Medulla oblongata (tissue), 1 donor: Measurements from ENCODE around the gene SLC27A6.
"Not testable (repeated sequence)": the region's sequence is repeated elsewhere in the genome, so short reads cannot be mapped to it uniquely, and the experiment has no call there.

Experiments used
- DNase-seq: peaks from one replicate; pipeline ENCODE4 v3.0.0-alpha.2; 2015; ENCODE audit errors: extremely low spot score

The SLC27A6 gene, protein sequence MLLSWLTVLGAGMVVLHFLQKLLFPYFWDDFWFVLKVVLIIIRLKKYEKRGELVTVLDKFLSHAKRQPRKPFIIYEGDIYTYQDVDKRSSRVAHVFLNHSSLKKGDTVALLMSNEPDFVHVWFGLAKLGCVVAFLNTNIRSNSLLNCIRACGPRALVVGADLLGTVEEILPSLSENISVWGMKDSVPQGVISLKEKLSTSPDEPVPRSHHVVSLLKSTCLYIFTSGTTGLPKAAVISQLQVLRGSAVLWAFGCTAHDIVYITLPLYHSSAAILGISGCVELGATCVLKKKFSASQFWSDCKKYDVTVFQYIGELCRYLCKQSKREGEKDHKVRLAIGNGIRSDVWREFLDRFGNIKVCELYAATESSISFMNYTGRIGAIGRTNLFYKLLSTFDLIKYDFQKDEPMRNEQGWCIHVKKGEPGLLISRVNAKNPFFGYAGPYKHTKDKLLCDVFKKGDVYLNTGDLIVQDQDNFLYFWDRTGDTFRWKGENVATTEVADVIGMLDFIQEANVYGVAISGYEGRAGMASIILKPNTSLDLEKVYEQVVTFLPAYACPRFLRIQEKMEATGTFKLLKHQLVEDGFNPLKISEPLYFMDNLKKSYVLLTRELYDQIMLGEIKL

GRCh38 chr5:128965011-128965637 lies at the start of gene SLC27A6:
Gene SLC27A6, plus strand, starts transcription at chr5:128965488. Its CDS starts 650 bp downstream, at chr5:128966138.
- no peak for DNase-seq

GRCh38 chr5:128919542-128919941 lies 45.7 kb upstream of the SLC27A6 start:
- DNase-seq = no peak

DNA sequence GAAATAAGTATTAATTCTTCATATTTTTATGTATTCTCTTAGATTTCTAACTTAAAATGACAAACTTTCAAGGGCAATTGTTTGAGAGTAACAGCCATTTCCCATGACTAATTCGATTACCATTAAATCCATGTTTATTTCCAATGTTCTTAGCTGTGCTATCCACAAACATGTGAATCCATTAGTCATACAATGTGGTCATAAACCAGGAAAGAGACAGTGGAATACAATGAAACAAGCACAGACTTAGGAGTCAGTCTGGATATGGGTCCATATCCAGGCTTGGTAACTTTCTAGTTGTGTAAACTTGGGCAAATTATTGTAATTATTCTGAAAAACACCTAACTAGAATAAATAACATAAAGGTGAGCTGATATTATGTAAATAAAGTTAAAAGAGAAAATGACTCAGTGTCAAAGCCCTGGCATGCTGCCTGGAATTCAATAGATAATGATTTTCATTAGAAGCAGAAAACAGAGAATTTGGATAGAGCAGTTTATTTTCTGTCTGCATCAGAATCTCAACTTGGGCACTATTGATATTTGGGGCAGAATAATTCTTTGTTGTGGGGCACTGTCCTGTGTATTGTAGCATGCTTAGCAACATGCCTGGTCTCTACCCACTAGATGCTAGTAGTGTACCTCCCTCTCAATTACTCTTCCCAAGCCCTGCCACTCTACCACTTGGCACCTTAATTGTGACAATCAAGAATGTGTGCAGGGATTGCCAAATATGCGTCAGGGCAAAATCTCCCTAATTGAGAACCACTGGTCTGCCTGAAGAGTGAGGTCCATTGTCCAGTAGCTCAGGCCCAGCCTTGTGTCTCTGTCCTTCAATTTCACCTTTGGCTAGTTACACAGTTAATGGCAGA lies 44.7 kb upstream of the SLC27A6 start:
- no peak for DNase-seq

- no peak for DNase-seq
Observed at GRCh38 chr5:128924299-128924698, 41.0 kb upstream of the SLC27A6 start.

DNA sequence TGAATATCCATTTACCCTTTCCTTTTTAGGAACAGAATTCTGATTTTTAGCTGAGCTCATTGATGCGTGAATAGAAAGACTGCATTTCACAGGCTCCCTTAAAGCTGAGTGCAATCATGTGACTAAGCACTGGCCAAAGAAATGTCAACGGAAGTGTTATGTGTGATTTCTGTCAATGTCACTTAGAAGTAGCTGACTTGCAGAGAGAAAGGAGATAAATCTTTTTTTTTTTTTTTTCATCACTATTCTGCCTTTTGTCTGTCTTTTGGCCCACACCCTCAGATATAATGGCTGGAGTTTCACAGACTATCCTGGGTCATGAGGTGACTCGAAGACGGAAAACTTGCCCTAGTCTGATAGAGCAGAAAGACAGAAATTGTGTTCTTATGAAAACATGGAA lies 39.3 kb upstream of the SLC27A6 start:
- no peak for DNase-seq

DNA sequence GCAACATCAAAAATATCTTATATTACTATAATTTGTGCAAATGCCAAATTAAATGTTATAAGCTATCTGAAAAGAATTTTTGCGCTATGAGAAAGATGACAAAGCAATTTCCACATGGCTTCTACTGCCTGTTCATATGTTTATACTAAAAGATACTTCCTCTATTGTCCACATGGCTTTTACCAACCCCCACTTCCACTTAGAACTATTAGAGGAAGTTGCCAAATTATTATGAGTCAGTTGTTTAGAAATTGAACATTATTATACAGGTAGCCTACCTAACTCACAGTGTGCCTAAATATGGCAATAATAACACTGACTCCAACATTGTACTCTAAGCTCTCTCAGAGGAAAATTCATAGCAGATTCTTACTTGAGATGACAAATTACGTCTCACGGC lies 37.6 kb upstream of the SLC27A6 start:
- no peak for DNase-seq

- not testable (repeated sequence) for DNase-seq
Observed at GRCh38 chr5:128932232-128932631, 33.1 kb upstream of the SLC27A6 start.

DNA sequence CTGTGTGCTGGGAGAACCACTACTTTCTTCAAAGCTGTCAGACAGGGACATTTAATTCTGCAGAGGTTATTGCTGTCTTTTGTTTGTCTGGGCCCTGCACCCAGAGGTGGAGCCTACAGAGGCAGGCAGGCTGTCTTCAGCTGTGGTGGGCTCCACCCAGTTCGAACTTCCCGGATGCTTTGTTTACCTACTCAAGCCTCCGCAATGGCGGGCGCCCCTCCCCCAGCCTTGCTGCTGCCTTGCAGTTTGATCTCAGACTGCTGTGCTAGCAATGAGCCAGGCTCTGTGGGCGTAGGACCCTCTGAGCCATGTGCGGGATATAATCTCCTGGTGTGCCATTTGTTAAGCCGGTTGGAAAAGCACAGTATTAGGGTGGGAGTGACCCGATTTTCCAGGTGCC lies 22.2 kb upstream of the SLC27A6 start:
- not testable (repeated sequence) for DNase-seq

DNA sequence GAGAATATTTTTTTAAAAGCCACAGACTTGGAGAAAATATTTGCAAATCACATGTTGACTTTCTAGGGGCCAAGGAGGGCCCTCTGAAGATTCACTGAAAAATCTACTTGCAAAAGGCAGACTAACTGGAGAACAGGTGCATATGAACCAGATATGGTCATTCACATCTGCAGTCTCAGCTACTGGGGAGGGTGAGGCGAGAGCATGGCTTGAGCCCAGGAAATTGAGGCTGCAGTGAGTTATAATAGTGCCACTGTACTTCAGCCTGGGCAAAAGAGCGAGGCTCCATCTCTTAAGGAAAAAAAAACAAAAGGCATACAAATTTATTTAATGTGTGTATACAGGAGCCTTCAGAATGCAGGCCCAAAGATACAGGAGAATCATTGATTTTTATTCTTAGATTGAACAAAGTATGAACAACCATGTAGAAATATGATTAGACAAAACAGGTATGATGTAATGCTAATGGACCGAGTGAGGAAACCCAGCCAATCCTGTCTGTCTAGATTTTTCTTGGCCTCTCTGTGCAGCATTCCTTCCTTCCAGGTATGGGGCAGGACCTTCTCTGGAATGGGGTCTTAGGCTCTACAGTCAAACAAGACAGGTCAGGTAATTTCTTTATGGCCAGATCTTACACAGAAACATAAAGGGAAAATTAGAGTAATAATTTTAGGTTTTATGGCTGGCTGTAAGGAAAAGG lies 15.3 kb upstream of the SLC27A6 start:
- no peak for DNase-seq

GRCh38 chr5:128951301-128951700 lies 14.0 kb upstream of the SLC27A6 start:
- not testable (repeated sequence) for DNase-seq

DNA sequence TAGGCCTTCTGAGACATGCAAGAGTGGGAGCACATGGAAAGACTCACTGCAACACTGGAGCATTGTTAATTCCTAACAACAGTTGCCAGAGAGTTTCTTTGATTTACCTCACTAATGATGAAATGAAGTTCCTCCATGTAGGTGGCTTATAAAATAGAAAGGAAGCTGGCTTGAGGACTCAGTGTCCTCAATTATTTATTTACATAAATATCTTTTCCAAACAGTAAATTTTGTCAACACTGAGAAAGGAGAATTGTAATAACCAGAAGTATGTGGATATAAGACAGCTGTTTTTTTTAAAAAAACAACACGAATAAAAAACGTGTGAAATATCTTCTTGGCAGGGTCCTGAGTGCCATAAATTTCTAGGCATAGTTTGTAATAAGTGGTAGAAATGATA lies 9.1 kb upstream of the SLC27A6 start:
- DNase-seq = no peak

- no peak for DNase-seq
Observed at GRCh38 chr5:128962211-128962610, 3.1 kb upstream of the SLC27A6 start.

DNA sequence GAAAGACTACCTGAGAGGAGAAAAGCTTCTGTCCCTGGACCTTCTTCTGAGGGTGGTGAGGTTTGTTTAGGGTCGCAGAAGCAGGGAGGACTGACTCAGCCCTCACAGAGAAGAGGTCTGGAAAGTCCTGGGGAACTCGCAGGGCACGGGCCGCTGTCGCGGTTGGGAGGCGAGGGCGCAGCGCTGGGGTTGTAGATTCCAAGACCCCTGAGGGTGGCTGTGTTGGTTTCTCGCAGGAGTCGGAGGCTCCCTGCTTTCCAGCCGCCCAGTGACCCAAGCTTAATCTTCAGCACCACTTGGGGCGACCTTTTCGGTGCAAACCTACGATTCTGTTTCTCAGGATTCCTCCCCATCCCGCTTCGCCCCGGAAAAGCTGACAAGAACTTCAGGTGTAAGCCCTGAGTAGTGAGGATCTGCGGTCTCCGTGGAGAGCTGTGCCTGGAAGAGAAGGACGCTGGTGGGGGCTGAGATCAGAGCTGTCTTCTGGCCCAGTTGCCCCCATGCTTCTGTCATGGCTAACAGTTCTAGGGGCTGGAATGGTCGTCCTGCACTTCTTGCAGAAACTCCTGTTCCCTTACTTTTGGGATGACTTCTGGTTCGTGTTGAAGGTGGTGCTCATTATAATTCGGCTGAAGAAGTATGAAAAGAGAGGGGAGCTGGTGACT lies 482 bp downstream of the SLC27A6 start:
- DNase-seq = no peak

GRCh38 chr5:128966375-128966774 lies 1.1 kb downstream of the SLC27A6 start:
- DNase-seq = no peak

GRCh38 chr5:128966846-128967245 lies 1.6 kb downstream of the SLC27A6 start:
- DNase-seq = no peak

GRCh38 chr5:128973244-128973643 lies 8.0 kb downstream of the SLC27A6 start:
- DNase-seq = no peak

- DNase-seq = no peak
Observed at GRCh38 chr5:128974567-128974966, 9.3 kb downstream of the SLC27A6 start.

GRCh38 chr5:128979761-128980160 lies 14.5 kb downstream of the SLC27A6 start:
- no peak for DNase-seq

DNA sequence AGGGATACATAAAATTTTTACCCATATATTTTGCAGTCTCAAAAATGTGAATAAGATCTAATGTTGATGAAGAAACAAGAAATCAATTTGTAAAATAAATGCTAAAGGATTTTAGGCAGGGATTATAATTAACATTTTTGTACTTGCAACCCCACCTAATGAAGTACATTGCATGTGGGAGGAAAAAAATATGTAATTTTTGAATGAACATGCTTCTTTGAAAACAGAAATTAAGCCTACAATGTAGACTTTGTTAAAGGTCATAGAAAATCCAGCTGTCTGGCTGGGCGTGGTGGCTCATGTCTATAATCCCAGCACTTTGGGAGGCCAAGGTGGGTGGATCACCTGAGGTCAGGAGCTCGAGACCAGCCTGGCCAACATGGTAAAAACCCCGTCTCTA lies 15.6 kb downstream of the SLC27A6 start:
- no peak for DNase-seq

GRCh38 chr5:128984480-128984879 lies 19.2 kb downstream of the SLC27A6 start:
- DNase-seq = no peak

- no peak for DNase-seq
Observed at GRCh38 chr5:128988476-128988875, 23.2 kb downstream of the SLC27A6 start.
